Body of pancreas (tissue), 4 donors: ENCODE results near the gene CDKL4.

Experiments
- POLR2A ChIP-seq, 3 donors: fragments of 450-650 bp; IDR thresholded peaks; one replicate each; pipeline ENCODE4 v1.6.1; 2016; ENCODE audit warnings: antibody characterized with exemption in 3 of 3, mild to moderate bottlenecking in 2 of 3
- TF ChIP-seq, protein P1 (sequence below), 7 experiments: fragments of 450-650 bp in 4 of 7; fragments of 200-600 bp in 3 of 7; sonication (generic) in 3 of 7; IDR thresholded peaks; one replicate each; pipeline ENCODE4 v1.5.1; 2016 to 2019; ENCODE audit warnings: antibody characterized with exemption in 7 of 7

DNA sequence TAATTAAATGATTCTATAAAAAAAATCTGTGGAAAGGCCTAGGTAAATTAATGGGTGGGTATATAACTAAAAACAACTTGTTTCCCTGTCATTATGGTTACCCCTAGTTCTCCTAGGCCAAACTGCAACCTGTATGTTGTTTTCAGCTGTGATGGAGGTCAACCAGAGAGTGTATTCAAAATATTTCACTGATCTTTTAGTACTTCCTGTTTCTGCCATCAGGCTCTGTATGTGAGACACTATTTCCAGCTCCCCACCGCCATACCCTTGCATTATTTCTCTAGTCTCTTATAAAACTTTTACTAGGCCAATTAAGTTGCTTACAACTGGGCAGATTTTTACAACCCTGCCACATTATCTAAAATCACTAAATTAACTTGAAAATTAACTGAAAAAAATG, 21.0 kb upstream of the CDKL4 start:
- TF ChIP-seq, protein P1, sequence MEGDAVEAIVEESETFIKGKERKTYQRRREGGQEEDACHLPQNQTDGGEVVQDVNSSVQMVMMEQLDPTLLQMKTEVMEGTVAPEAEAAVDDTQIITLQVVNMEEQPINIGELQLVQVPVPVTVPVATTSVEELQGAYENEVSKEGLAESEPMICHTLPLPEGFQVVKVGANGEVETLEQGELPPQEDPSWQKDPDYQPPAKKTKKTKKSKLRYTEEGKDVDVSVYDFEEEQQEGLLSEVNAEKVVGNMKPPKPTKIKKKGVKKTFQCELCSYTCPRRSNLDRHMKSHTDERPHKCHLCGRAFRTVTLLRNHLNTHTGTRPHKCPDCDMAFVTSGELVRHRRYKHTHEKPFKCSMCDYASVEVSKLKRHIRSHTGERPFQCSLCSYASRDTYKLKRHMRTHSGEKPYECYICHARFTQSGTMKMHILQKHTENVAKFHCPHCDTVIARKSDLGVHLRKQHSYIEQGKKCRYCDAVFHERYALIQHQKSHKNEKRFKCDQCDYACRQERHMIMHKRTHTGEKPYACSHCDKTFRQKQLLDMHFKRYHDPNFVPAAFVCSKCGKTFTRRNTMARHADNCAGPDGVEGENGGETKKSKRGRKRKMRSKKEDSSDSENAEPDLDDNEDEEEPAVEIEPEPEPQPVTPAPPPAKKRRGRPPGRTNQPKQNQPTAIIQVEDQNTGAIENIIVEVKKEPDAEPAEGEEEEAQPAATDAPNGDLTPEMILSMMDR (IDR thresholded peaks at IDR 0.05): no peak
- TF ChIP-seq POLR2A (IDR thresholded peaks at IDR 0.05): no peak
